Hepatocyte (in vitro differentiated cells): ENCODE data around the gene PLD5. TPM values are rescaled to one million over a fixed set of nuclear protein-coding genes. Genes with fewer than 3 reads are reported as not detected.

Experiments used
- DNase-seq: peaks from one replicate; pipeline ENCODE4 v3.0.0-alpha.2; 2016; ENCODE audit warnings: low spot score
- H2AFZ ChIP-seq: fragments of 200-600 bp; sonication (generic); 2 replicates; pipeline ENCODE4 v1.6.0; 2016; ENCODE audit warnings: antibody characterized with exemption, mild to moderate bottlenecking
- H3K27ac ChIP-seq: fragments of 200-600 bp; sonication (generic); 2 replicates; pipeline ENCODE4 v1.5.1; 2016; ENCODE audit warnings: mild to moderate bottlenecking
- H3K27me3 ChIP-seq: fragments of 200-600 bp; sonication (generic); 2 replicates; pipeline ENCODE4 v1.6.1; 2016
- H3K36me3 ChIP-seq: fragments of 200-600 bp; sonication (generic); replicated peaks from 2 replicates; pipeline ENCODE4 v1.5.1; 2016; ENCODE audit warnings: low read depth; ENCODE audit not compliant: insufficient read depth
- H3K4me1 ChIP-seq: fragments of 200-600 bp; sonication (generic); 2 replicates; pipeline ENCODE4 v1.5.1; 2016; ENCODE audit warnings: mild to moderate bottlenecking, moderate library complexity; ENCODE audit not compliant: insufficient read depth
- H3K4me2 ChIP-seq: fragments of 200-600 bp; sonication (generic); 2 replicates; pipeline ENCODE4 v1.6.0; 2016
- H3K4me3 ChIP-seq: fragments of 200-600 bp; sonication (generic); 2 replicates; pipeline ENCODE4 v1.5.1; 2016; ENCODE audit warnings: mild to moderate bottlenecking
- H3K79me2 ChIP-seq: fragments of 200-600 bp; sonication (generic); 2 replicates; pipeline ENCODE4 v1.6.0; 2017; ENCODE audit warnings: mild to moderate bottlenecking
- H3K9me2 ChIP-seq: fragments of 200-600 bp; sonication (generic); replicated peaks from 2 replicates; pipeline ENCODE4 v1.6.0; 2017; ENCODE audit warnings: mild to moderate bottlenecking; ENCODE audit not compliant: insufficient read depth
- H3K9me3 ChIP-seq: fragments of 200-600 bp; sonication (generic); 2 replicates; pipeline ENCODE4 v1.5.1; 2016; ENCODE audit warnings: low read depth, mild to moderate bottlenecking
- H4K20me1 ChIP-seq: fragments of 200-600 bp; sonication (generic); 2 replicates; pipeline ENCODE4 v1.6.0; 2016; ENCODE audit warnings: mild to moderate bottlenecking; ENCODE audit not compliant: insufficient read depth, poor library complexity, severe bottlenecking
- CTCF ChIP-seq: fragments of 200-600 bp; sonication (generic); IDR thresholded peaks from 2 replicates; pipeline ENCODE4 v1.5.1; 2016; ENCODE audit warnings: antibody characterized with exemption, mild to moderate bottlenecking; ENCODE audit not compliant: poor library complexity
- EZH2 ChIP-seq: fragments of 200-600 bp; sonication (generic); IDR thresholded peaks from 2 replicates; pipeline ENCODE4 v1.6.1; 2016; ENCODE audit warnings: antibody characterized with exemption, mild to moderate bottlenecking, borderline replicate concordance
- EZH2phosphoT487 ChIP-seq: fragments of 200-600 bp; sonication (generic); IDR thresholded peaks from one replicate; pipeline ENCODE4 v1.6.1; 2018; ENCODE audit warnings: antibody characterized with exemption, mild to moderate bottlenecking, low read depth, moderate library complexity; ENCODE audit not compliant: unreplicated experiment, severe bottlenecking
- WGBS: methylation state at CpG from one replicate; pipeline ENCODE4 v1.1.6; 2016; ENCODE audit warnings: low lambda C conversion rate; ENCODE audit errors: missing lambda C conversion rate; 5-methylcytosine and 5-hydroxymethylcytosine counted together
- polyA plus RNA-seq: library from polyadenylated mRNA; unstranded; fragments of >200 nt; fragmentation: Nextera tagmentation; extraction: Ambion mirVana; gene quantifications from 2 replicates; pipeline ENCODE4 v1.2.1, GENCODE V29; 2016
- total RNA-seq: library from RNA; depleted of rRNA; stranded (reverse); fragments of >200 nt; gene quantifications from 2 replicates; pipeline ENCODE4 v1.2.3, GENCODE V29; 2014

Gene PLD5
- total and polyA plus RNA-seq, 2 experiments from 2014 or later, result 0.33 to 0.58 TPM

- H3K79me2 ChIP-seq, result no peaks in the 10 kb centered on the region
- H3K36me3 ChIP-seq, result no peaks in the 10 kb centered on the region
- H3K27ac ChIP-seq, result no peak overlapping the region
- H3K27me3 ChIP-seq, result no peaks in the 10 kb centered on the region
- no peaks in the 10 kb centered on the region for H3K9me2 ChIP-seq
- H3K9me3 ChIP-seq, result no peaks in the 10 kb centered on the region
- H4K20me1 ChIP-seq, result no peaks in the 10 kb centered on the region
- H3K4me1 ChIP-seq, result no peaks in the 10 kb centered on the region
- no peak for TF ChIP-seq EZH2phosphoT487
- no peak for TF ChIP-seq CTCF
- TF ChIP-seq EZH2, result no peak
- H3K4me3 ChIP-seq, result no peak overlapping the region
- no peak for DNase-seq
- WGBS, result 91% methylated on average over 3 of the region's 3 CpGs
- H3K4me2 ChIP-seq, result no peak overlapping the region
- H2AFZ ChIP-seq, result no peak overlapping the region
These were observed 92.7 kb downstream of the PLD5 start for GRCh38 chr1:242431786-242432185.

- no peak for TF ChIP-seq EZH2
- TF ChIP-seq EZH2phosphoT487, result no peak
- TF ChIP-seq CTCF, result no peak
- Histone ChIP-seq H3K9me2 (no peaks in the 10 kb centered on the region), H2AFZ (no peak overlapping the region), H3K4me2 (no peak overlapping the region), H3K79me2 (no peaks in the 10 kb centered on the region), H3K4me3 (no peak overlapping the region), H3K27ac (no peak overlapping the region), H3K4me1 (no peaks in the 10 kb centered on the region), H3K9me3 (no peaks in the 10 kb centered on the region), H3K36me3 (no peaks in the 10 kb centered on the region), H4K20me1 (no peaks in the 10 kb centered on the region), H3K27me3 (no peaks in the 10 kb centered on the region)
- WGBS, result 86% methylated on average over 4 of the region's 4 CpGs
- DNase-seq, result no peak
These were observed 93.5 kb downstream of the PLD5 start for GRCh38 chr1:242430956-242431355.

GRCh38 chr1:242428399-242429190 is 95.9 kb downstream of the PLD5 start:
- Histone ChIP-seq H3K4me3 (no peak overlapping the region), H3K9me3 (no peaks in the 10 kb centered on the region), H2AFZ (no peak overlapping the region), H3K36me3 (no peaks in the 10 kb centered on the region), H4K20me1 (no peaks in the 10 kb centered on the region), H3K27me3 (no peaks in the 10 kb centered on the region), H3K27ac (no peak overlapping the region), H3K4me2 (no peak overlapping the region), H3K4me1 (no peaks in the 10 kb centered on the region), H3K9me2 (no peaks in the 10 kb centered on the region), H3K79me2 (no peaks in the 10 kb centered on the region)
- 57% methylated on average over 8 of the region's 8 CpGs for WGBS
- DNase-seq, result no peak
- TF ChIP-seq CTCF (no peak), EZH2 (no peak), EZH2phosphoT487 (no peak)
